DMS153 (cell line): ENCODE measurements around the gene TNFRSF25.

ENCODE experiments used
- DNase-seq: peaks from one replicate; lab custom pipeline; 2025; lab: John Stamatoyannopoulos, UW

The TNFRSF25 gene

GRCh38 chr1:6418668-6419396 lies 47.1 kb downstream of the TNFRSF25 start:
- DNase-seq: no peak

DNA sequence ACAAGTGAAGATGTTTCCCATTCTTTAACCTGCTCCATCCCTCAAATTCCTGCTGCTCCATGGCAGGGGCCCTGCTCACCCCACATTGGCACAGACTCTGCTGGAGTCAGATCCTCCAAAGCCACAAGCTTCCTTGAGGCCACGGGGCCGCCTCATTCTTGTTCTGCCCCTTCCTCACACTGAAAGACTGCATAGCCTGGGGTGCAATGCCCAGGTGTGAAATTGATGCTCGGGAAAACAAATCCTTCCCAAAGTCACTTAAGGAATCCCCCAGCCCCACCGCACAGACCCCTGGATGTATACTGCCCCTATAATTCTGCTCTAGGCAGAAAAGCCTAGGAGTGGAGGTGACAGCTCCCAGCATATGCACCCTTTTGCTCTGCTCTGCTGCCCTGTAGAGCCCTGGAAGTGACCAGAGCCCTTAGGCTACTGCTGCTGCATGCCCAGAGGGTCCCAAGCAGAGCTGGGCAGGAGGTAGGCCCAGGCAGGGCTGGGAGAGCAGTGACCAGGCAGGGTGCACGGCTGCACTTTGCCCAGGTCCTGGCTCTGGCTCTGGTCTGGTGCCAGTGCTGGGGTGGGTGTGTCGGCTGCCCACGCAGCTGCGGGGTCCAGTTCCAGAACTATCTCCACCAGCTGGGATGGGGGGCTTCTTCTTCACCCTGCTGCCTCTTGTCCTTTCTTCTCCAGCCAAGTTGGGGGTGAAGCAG lies 47.9 kb downstream of the TNFRSF25 start:
- no peak for DNase-seq

GRCh38 chr1:6416906-6417305 lies 49.1 kb downstream of the TNFRSF25 start:
- no peak for DNase-seq

GRCh38 chr1:6416295-6416656 lies 49.7 kb downstream of the TNFRSF25 start:
- no peak for DNase-seq

DNA sequence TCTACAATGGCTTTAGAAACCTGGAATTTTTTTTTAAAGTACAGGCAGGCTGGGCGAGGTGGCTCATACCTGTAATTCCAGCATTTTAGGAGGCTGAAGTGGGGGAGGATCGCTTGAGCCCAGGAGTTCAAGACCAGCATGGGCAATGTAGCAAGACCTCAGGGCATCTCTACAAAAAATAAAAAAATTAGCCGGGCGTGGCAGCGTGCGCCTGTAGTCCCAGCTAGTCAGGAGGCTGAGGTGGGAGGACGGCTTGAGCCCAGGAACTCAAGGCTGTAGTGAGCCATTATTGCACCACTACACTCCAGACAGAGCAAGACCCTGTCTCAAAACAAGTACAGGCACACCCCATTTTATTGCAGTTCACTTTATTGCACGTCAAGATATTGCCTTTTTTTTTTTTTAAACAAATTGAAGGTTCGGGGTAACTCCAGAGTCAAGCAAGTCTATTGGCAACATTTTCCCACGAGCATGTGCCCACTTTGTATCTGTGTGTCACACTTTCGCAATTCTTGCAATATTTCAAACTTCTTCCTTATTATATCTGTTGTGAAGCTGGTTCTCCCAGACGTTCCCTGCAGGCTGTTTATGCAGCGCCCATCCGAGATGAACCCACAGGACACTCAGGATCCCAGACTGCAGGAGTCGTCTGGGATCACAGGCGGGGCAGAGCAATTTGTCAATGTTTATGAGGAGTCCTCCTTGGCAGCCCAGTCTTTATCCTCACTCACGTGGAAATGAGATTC lies 50.9 kb downstream of the TNFRSF25 start:
- no peak for DNase-seq

DNA sequence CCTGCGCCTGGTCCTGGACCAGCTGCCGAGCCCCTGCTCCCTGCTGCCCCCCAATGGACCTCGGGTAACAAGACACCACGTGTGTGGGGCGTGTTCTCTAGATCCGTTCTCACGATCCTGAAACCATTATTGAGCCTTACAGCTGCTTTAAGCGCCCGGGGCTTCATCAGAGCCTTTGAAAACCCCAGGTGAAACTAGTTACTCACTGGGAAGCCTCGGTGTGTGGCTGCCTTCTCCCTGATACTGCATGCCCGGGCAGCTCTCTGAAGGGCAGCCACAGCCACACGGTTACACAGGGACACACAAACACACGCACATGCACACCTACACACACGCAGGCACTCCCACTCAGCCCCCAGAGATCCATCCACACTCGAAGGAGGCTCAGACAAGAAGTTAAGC lies 51.5 kb downstream of the TNFRSF25 start:
- DNase-seq: no peak

GRCh38 chr1:6412896-6413295 lies 53.1 kb downstream of the TNFRSF25 start:
- DNase-seq: peak; percentile 88
